ENCODE measurements around the gene ANO2. TPM values are rescaled to one million over a fixed set of nuclear protein-coding genes. Genes with fewer than 3 reads are reported as not detected.
A peak's percentile ranks its signal among the peaks of the same experiment; 100 is the strongest.

ANO2 gene
- total RNA-seq: not detected

DNA sequence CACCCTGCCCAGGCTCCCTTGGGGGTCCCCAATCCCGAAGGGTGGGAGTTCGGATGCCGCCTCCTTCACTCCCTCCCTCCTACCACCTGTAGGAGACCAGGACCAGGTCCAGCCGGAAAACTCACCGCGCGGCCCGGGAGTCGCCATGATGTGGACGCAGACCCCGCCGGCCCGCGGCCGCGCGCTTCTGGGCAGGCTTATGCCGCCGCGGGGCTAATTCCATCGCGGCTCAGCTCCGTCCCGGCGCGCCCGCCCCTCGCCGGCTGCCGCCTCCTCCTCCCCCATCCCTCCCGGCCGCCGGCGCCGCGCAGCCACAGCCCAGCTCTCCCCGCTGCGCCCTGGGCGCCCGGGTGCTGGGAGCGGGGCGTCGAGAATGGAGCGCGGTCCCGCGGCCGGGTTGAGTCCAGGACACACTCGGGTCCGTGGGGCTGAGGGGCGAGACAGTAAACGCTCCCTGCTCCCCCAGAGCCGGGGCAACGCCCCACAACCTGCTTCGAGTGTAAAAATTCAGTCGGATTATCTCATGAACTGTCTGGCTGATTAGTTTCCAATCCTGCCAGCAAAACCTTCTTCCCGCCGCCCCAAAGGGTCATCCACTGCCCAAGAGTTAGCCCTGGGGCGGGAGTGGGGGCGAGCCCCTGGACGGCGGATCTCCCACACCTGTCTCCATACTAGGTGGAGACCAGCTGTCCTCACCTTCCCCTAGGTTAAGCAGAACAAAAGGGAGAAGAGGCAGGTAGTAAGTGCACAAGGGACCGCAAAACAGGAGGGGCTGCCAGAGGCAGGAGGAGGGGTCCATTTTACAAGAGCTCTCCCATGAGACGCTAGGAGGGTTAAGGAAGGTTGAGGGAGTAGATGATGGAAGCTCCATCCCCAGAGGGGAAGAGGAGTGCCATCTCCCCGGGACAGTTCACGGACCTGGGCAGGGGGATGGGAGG lies at the start of gene ANO2:
Gene ANO2 (minus strand): TSS at position 189 of the 938 bp plus-strand sequence. CDS start 42 bp downstream, at position 147.
- Mint-ChIP-seq H3K4me3 (no peak within 1 kb of the TSS), H3K36me3 (no peaks in the 10 kb centered on the region), H3K27ac (no peak within 1 kb of the TSS), H3K27me3 (peaks cover 54% of the 10 kb centered on the region), H3K4me1 (ENCODE audit: low read depth) (peaks cover 2% of the 10 kb centered on the region), H3K9me3 (no peaks in the 10 kb centered on the region)
- intact Hi-C loops (cut with micrococcal nuclease): no loop called here
- DNase-seq: no peak
- CTCF ChIA-PET: no interaction called here
- POLR2A ChIA-PET: no interaction called here

DNA sequence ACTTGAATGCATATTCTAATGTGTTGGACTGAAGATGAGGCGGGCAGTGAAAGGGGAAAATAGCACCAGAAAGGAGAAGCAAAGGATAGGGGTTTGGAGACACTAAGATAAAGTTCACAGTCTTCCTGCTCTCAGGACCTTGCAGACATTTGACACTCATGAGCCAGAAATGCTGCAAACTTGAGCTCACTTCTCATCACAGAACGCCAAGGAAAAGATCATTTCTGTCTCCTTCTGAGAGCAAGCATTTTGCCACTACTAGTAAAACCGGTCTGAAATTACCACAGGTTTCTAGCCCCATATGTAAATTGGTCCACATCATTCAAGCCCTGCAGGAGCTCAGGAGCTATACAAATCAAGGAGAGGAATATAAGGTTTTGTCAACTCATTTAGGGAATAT lies 44.6 kb upstream of the ANO2 start:
- Mint-ChIP-seq H3K9me3 (no peaks in the 10 kb centered on the region), H3K4me3 (no peak overlapping the region), H3K36me3 (no peaks in the 10 kb centered on the region), H3K27me3 (peaks cover 3% of the 10 kb centered on the region), H3K27ac (no peak overlapping the region), H3K4me1 (ENCODE audit: low read depth) (no peaks in the 10 kb centered on the region)
- CTCF ChIA-PET: interaction anchor here (0.6 to 11.0 kb wide), 16 partner anchors 11 to 296 kb away, joined by 3 to 285 read pairs (median 4); no protein-coding TSS in a partner anchor
- DNase-seq: no peak
- intact Hi-C loops (cut with micrococcal nuclease): no loop called here
- POLR2A ChIA-PET: no interaction called here

DNA sequence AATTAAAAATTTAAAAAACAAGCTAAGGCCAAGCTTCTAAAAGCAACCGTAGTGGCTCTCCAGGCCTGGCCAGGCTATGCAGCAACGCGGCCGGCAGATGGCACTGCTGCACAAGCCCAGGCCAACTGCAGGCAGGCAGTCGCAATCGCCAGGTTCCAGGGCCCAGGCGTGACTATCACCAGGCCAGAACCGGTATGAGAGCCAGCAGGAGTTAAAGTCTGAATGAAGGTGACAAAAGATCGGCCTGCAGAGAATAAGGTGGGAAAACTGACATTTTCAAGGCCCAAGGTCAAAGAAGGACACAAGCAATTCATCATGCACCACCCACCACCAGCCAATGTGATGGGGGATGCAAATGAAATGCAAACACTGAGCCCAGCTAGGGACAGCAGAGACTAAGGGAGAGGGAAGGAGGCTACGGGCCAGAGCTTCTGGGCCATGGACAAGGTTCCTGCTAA lies 43.6 kb upstream of the ANO2 start:
- H3K4me3 Mint-ChIP-seq: no peak overlapping the region
- no peaks in the 10 kb centered on the region for H3K27me3 Mint-ChIP-seq
- intact Hi-C loops (cut with micrococcal nuclease): loop anchor here (1.0 kb wide), 2 partner anchors 50 to 297 kb away; no protein-coding TSS in a partner anchor
- H3K27ac Mint-ChIP-seq: no peak overlapping the region
- POLR2A ChIA-PET: no interaction called here
- peak; percentile 79 for DNase-seq
- no peaks in the 10 kb centered on the region for H3K36me3 Mint-ChIP-seq
- CTCF ChIA-PET: interaction anchor here (0.5 to 11.0 kb wide), 31 partner anchors 8 to 1131 kb away, joined by 3 to 285 read pairs (median 5); no protein-coding TSS in a partner anchor
- no peaks in the 10 kb centered on the region for H3K9me3 Mint-ChIP-seq
- no peaks in the 10 kb centered on the region for H3K4me1 Mint-ChIP-seq (ENCODE audit: low read depth)

DNA sequence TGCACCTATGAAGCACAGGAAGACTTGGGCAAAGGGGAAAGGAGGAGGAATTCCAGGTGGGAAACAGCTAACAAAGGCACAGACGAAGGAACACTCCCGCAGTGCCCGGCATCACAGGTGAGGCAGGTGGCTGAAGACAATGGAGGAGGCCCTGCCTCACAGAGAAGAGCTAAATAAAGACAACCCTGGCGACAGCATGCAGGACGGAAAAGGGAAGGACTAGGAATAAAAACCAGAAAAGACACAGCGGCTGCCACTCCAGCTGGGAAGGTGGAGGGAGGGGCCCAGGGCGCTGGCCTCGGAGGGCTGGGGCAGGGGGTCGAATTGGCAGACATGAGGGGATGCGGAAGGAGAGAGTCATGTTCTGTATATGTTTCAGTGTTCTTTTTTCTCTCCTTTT lies 43.0 kb upstream of the ANO2 start:
- Mint-ChIP-seq H3K4me1 (ENCODE audit: low read depth) (no peaks in the 10 kb centered on the region), H3K27me3 (no peaks in the 10 kb centered on the region), H3K27ac (no peak overlapping the region), H3K36me3 (no peaks in the 10 kb centered on the region), H3K9me3 (no peaks in the 10 kb centered on the region), H3K4me3 (no peak overlapping the region)
- no peak for DNase-seq
- ChIA-PET POLR2A (no interaction called here), CTCF (interaction anchor here (0.5 to 11.0 kb wide), 30 partner anchors 9 to 1130 kb away, joined by 3 to 285 read pairs (median 5); no protein-coding TSS in a partner anchor)
- intact Hi-C loops (cut with micrococcal nuclease): loop anchor here (1.0 kb wide), 2 partner anchors 50 to 297 kb away; no protein-coding TSS in a partner anchor

GRCh38 chr12:5987573-5987972 lies 42.5 kb upstream of the ANO2 start:
- Mint-ChIP-seq H3K9me3 (no peaks in the 10 kb centered on the region), H3K27me3 (no peaks in the 10 kb centered on the region), H3K4me3 (no peak overlapping the region), H3K27ac (no peak overlapping the region), H3K4me1 (ENCODE audit: low read depth) (no peaks in the 10 kb centered on the region), H3K36me3 (no peaks in the 10 kb centered on the region)
- CTCF ChIA-PET: interaction anchor here (0.9 to 11.0 kb wide), 14 partner anchors 9 to 299 kb away, joined by 3 to 285 read pairs (median 8); no protein-coding TSS in a partner anchor
- intact Hi-C loops (cut with micrococcal nuclease): no loop called here
- POLR2A ChIA-PET: no interaction called here
- no peak for DNase-seq

DNA sequence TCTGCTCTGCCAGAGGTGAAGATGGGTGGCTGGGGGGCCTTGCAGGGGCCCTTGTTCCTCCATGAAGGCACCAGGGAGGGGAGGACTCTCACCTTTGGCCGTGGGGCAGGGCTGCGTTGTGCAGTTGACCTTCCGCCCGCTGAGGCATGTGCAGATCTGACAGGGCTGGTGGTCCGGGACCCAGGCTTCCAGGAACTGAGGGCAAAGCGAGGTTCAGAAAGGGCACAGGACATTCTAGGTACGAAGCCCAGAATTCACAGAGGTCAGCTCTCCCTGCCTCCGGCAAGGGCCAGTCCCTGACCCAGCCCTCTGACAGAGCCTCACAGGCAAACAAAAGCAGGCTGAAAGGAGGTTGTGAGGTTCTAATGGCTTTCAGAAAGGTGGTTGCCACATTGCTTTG lies 40.4 kb upstream of the ANO2 start:
- Mint-ChIP-seq H3K36me3 (no peaks in the 10 kb centered on the region), H3K4me3 (no peak overlapping the region), H3K27ac (no peak overlapping the region), H3K9me3 (no peaks in the 10 kb centered on the region), H3K4me1 (ENCODE audit: low read depth) (no peaks in the 10 kb centered on the region), H3K27me3 (peaks cover 3% of the 10 kb centered on the region)
- no peak for DNase-seq
- ChIA-PET CTCF (no interaction called here), POLR2A (no interaction called here)
- intact Hi-C loops (cut with micrococcal nuclease): no loop called here

DNA sequence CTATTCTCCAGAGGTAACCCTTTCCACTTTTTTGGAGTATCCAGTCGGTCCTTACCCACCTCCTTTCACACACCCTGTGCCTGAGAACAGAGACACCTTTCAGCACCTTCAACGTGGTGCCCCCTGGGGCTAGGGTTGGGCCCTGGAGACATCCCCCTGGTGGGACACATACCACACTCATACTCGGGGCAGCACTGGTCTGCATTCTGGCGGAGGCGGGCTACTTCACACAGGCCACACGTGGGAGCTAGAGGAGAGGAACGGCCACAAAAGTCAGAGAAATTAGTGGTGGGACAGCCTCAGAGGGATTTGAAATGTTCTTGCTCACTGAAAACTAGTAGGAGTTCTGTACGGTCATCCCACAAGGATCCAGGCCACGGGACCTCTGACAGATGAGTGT lies 39.8 kb upstream of the ANO2 start:
- no peak overlapping the region for H3K27ac Mint-ChIP-seq
- H3K27me3 Mint-ChIP-seq: peaks cover 3% of the 10 kb centered on the region
- no peak overlapping the region for H3K4me3 Mint-ChIP-seq
- POLR2A ChIA-PET: no interaction called here
- no peaks in the 10 kb centered on the region for H3K36me3 Mint-ChIP-seq
- CTCF ChIA-PET: no interaction called here
- intact Hi-C loops (cut with micrococcal nuclease): no loop called here
- no peaks in the 10 kb centered on the region for H3K4me1 Mint-ChIP-seq (ENCODE audit: low read depth)
- no peak for DNase-seq
- H3K9me3 Mint-ChIP-seq: no peaks in the 10 kb centered on the region

DNA sequence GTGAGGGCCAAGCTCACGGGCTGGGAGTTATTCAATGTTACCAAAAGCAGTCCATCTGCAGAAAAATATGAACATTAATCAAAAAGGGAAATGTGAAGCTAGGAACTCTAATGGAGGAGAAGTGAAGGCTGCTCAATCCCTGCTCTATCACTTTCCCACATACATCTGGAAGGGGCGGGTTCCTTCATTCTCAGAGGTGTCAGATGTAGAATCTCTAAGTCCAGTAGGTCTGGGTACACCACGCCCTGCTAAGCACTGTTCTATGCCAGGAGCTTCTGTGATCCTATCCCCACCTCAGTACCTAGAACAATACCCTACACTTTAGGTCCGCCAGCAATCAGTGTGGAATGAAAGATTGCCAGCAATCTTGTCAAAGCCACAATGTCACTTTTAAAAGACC lies 37.0 kb upstream of the ANO2 start:
- intact Hi-C loops (cut with micrococcal nuclease): no loop called here
- ChIA-PET POLR2A (no interaction called here), CTCF (interaction anchor here (1.4 kb wide), 1 partner anchor 57 kb away, joined by 4 read pairs; no protein-coding TSS in a partner anchor)
- no peak overlapping the region for H3K4me3 Mint-ChIP-seq
- no peaks in the 10 kb centered on the region for H3K36me3 Mint-ChIP-seq
- H3K27ac Mint-ChIP-seq: no peak overlapping the region
- DNase-seq: no peak
- H3K9me3 Mint-ChIP-seq: no peaks in the 10 kb centered on the region
- H3K27me3 Mint-ChIP-seq: peaks cover 3% of the 10 kb centered on the region
- no peaks in the 10 kb centered on the region for H3K4me1 Mint-ChIP-seq (ENCODE audit: low read depth)

GRCh38 chr12:5977556-5977955 lies 32.5 kb upstream of the ANO2 start:
- Mint-ChIP-seq H3K27ac (no peak overlapping the region), H3K4me3 (no peak overlapping the region), H3K27me3 (peaks cover 15% of the 10 kb centered on the region), H3K4me1 (ENCODE audit: low read depth) (no peaks in the 10 kb centered on the region), H3K9me3 (no peaks in the 10 kb centered on the region), H3K36me3 (no peaks in the 10 kb centered on the region)
- intact Hi-C loops (cut with micrococcal nuclease): no loop called here
- CTCF ChIA-PET: interaction anchor here (5.3 kb wide), 1 partner anchor 12 kb away, joined by 24 read pairs; no protein-coding TSS in a partner anchor
- POLR2A ChIA-PET: no interaction called here
- no peak for DNase-seq

- H3K4me1 Mint-ChIP-seq (ENCODE audit: low read depth): no peaks in the 10 kb centered on the region
- intact Hi-C loops (cut with micrococcal nuclease): no loop called here
- no peaks in the 10 kb centered on the region for H3K9me3 Mint-ChIP-seq
- ChIA-PET POLR2A (no interaction called here), CTCF (interaction anchor here (5.3 kb wide), 1 partner anchor 13 kb away, joined by 24 read pairs; no protein-coding TSS in a partner anchor)
- H3K4me3 Mint-ChIP-seq: no peak overlapping the region
- no peak for DNase-seq
- no peaks in the 10 kb centered on the region for H3K36me3 Mint-ChIP-seq
- no peak overlapping the region for H3K27ac Mint-ChIP-seq
- peaks cover 17% of the 10 kb centered on the region for H3K27me3 Mint-ChIP-seq
Observed at GRCh38 chr12:5976711-5977110, 31.7 kb upstream of the ANO2 start.

GRCh38 chr12:5976196-5976595 lies 31.1 kb upstream of the ANO2 start:
- Mint-ChIP-seq H3K9me3 (no peaks in the 10 kb centered on the region), H3K27ac (no peak overlapping the region), H3K36me3 (no peaks in the 10 kb centered on the region), H3K4me1 (ENCODE audit: low read depth) (no peaks in the 10 kb centered on the region), H3K4me3 (no peak overlapping the region), H3K27me3 (peaks cover 14% of the 10 kb centered on the region)
- intact Hi-C loops (cut with micrococcal nuclease): no loop called here
- ChIA-PET CTCF (interaction anchor here (5.3 kb wide), 1 partner anchor 13 kb away, joined by 24 read pairs; no protein-coding TSS in a partner anchor), POLR2A (no interaction called here)
- DNase-seq: no peak

GRCh38 chr12:5973461-5974115 lies 28.5 kb upstream of the ANO2 start:
- H3K36me3 Mint-ChIP-seq: no peaks in the 10 kb centered on the region
- CTCF ChIA-PET: interaction anchor here (0.5 to 2.1 kb wide), 3 partner anchors 9 to 66 kb away, joined by 4 to 7 read pairs (median 5); no protein-coding TSS in a partner anchor
- H3K27ac Mint-ChIP-seq: no peak overlapping the region
- H3K27me3 Mint-ChIP-seq: peaks cover 17% of the 10 kb centered on the region
- POLR2A ChIA-PET: no interaction called here
- DNase-seq: no peak
- no peak overlapping the region for H3K4me3 Mint-ChIP-seq
- intact Hi-C loops (cut with micrococcal nuclease): no loop called here
- no peaks in the 10 kb centered on the region for H3K9me3 Mint-ChIP-seq
- no peaks in the 10 kb centered on the region for H3K4me1 Mint-ChIP-seq (ENCODE audit: low read depth)
